Esophagus muscularis mucosa (tissue), 4 donors: ENCODE results near the gene EYA2.

Experiments used
- CTCF ChIP-seq, 3 experiments: fragments of 200-600 bp in 2 of 3; fragments of 450-650 bp in 1 of 3; sonication (generic) in 2 of 3; IDR thresholded peaks; one replicate each; pipeline ENCODE4 v1.5.1; 2017 to 2019; ENCODE audit warnings: antibody characterized with exemption in 3 of 3, mild to moderate bottlenecking in 2 of 3, moderate library complexity in 1 of 3
- EP300 ChIP-seq: sonication (generic); formaldehyde crosslinking; IDR thresholded peaks from one replicate; pipeline ENCODE4 v1.6.1; 2017; ENCODE audit warnings: antibody characterized with exemption
- POLR2A ChIP-seq: fragments of 450-650 bp; IDR thresholded peaks from one replicate; pipeline ENCODE4 v1.6.1; 2017; ENCODE audit warnings: antibody characterized with exemption, moderate library complexity, mild to moderate bottlenecking, low read depth
- POLR2AphosphoS5 ChIP-seq, 2 donors: sonication (generic); formaldehyde crosslinking; IDR thresholded peaks; one replicate each; pipeline ENCODE4 v1.6.1; 2017; ENCODE audit warnings: antibody characterized with exemption in 2 of 2

- TF ChIP-seq POLR2AphosphoS5 (IDR thresholded peaks at IDR 0.05) (no peak), CTCF (IDR thresholded peaks at IDR 0.05) (no peak), POLR2A (no peak), EP300 (no peak)
These were observed 315.3 kb downstream of the EYA2 start for GRCh38 chr20:47209982-47210381.
